OCI-LY7 (cell line): Measurements from ENCODE around the gene SPACA7. TPM values are rescaled to one million over a fixed set of nuclear protein-coding genes. Genes with fewer than 3 reads are reported as not detected.

Experiments used
- BruUV-seq: library from RNA; stranded (reverse); fragments of 400-500 nt; replicated peaks from 2 replicates; lab custom pipeline; 2021; lab: Mats Ljungman, UMichigan
- CTCF ChIA-PET: fragments of 300-600 bp; sonication (Branson Sonifier 250); formaldehyde crosslinking; loops from one replicate; lab custom pipeline; 2022; ENCODE audit warnings: antibody characterized with exemption; ENCODE audit not compliant: unreplicated experiment; lab: Charles Lee
- POLR2A ChIA-PET: fragments of 300-600 bp; sonication (Branson Sonifier 250); formaldehyde crosslinking; loops from one replicate; lab custom pipeline; 2022; ENCODE audit warnings: antibody characterized with exemption; lab: Charles Lee
- DNase-seq: peaks from one replicate; pipeline ENCODE4 v3.0.0-alpha.2; 2015; ENCODE audit warnings: low spot score
- H2AFZ ChIP-seq: fragments of 200-600 bp; sonication (generic), shearing (Covaris generic); 2 replicates; pipeline ENCODE4 v1.6.1; 2014; ENCODE audit warnings: mild to moderate bottlenecking, antibody characterized with exemption, low read length, moderate library complexity
- H3K27ac ChIP-seq: fragments of 200-600 bp; sonication (generic); 2 replicates; pipeline ENCODE4 v1.5.1; 2014; ENCODE audit warnings: mixed run types, low read depth, mild to moderate bottlenecking, moderate library complexity, low read length, inconsistent platforms; ENCODE audit not compliant: poor library complexity, severe bottlenecking
- H3K36me3 ChIP-seq: fragments of 200-600 bp; sonication (generic); 2 replicates; pipeline ENCODE4 v1.6.1; 2014; ENCODE audit warnings: mild to moderate bottlenecking, antibody characterized with exemption, low read length, moderate library complexity, mixed read lengths; ENCODE audit not compliant: insufficient read depth
- H3K4me1 ChIP-seq: fragments of 200-600 bp; sonication (generic); 2 replicates; pipeline ENCODE4 v1.5.1; 2014; ENCODE audit warnings: mild to moderate bottlenecking, low read length; ENCODE audit not compliant: insufficient read depth, poor library complexity, severe bottlenecking
- H3K4me2 ChIP-seq: fragments of 200-600 bp; sonication (generic); 2 replicates; pipeline ENCODE4 v1.6.1; 2014; ENCODE audit warnings: mild to moderate bottlenecking, low read length
- H3K4me3 ChIP-seq: fragments of 200-600 bp; sonication (generic); 2 replicates; pipeline ENCODE4 v1.5.1; 2014; ENCODE audit warnings: mild to moderate bottlenecking, low read depth, low read length; ENCODE audit not compliant: poor library complexity, severe bottlenecking
- H3K79me2 ChIP-seq: fragments of 200-600 bp; sonication (generic); 2 replicates; pipeline ENCODE4 v1.6.1; 2016; ENCODE audit warnings: low read depth, mild to moderate bottlenecking, low read length, moderate library complexity, mixed read lengths; ENCODE audit not compliant: insufficient read depth
- H3K9me2 ChIP-seq: fragments of 200-600 bp; sonication (generic); 2 replicates; pipeline ENCODE4 v1.6.1; 2016; ENCODE audit warnings: mild to moderate bottlenecking, low read length, mixed read lengths; ENCODE audit not compliant: insufficient read depth
- H3K9me3 ChIP-seq: fragments of 200-600 bp; sonication (generic); 2 replicates; pipeline ENCODE4 v1.6.1; 2014; ENCODE audit warnings: mild to moderate bottlenecking, mixed run types, low read length, mixed read lengths
- H4K20me1 ChIP-seq: fragments of 200-600 bp; sonication (generic); 2 replicates; pipeline ENCODE4 v1.6.1; 2014; ENCODE audit warnings: mild to moderate bottlenecking, antibody characterized with exemption, low read length, moderate library complexity, mixed read lengths; ENCODE audit not compliant: insufficient read depth
- CTCF ChIP-seq: fragments of 200-600 bp; sonication (generic); conservative IDR thresholded peaks from 2 replicates; pipeline ENCODE4 v1.5.1; 2014; ENCODE audit warnings: mild to moderate bottlenecking, antibody characterized with exemption, low read length, moderate library complexity, mixed read lengths
- EZH2phosphoT487 ChIP-seq: fragments of 200-600 bp; sonication (generic); IDR thresholded peaks from 2 replicates; pipeline ENCODE4 v1.6.1; 2018; ENCODE audit warnings: low read depth, borderline replicate concordance, mild to moderate bottlenecking, mixed run types, antibody characterized with exemption, low read length, moderate library complexity, mixed read lengths
- intact Hi-C: fragments of 100-400 bp; cut with micrococcal nuclease; formaldehyde crosslinking; loops from one replicate; pipeline ENCODE4 v1.10.0; 2022; ENCODE audit not compliant: unreplicated experiment
- total RNA-seq, 2 experiments: library from RNA; depleted of rRNA in 1 of 2; stranded (reverse); fragments of >200 nt in 1 of 2; shearing (Covaris generic) in 1 of 2; gene quantifications; 2 replicates each; pipeline ENCODE4 v1.2.3, GENCODE V29; 2014 to 2022

The SPACA7 gene
- total RNA-seq, 2 experiments from 2014 or later, result not detected

- Histone ChIP-seq H3K9me2 (no peaks in the 10 kb centered on the region), H3K79me2 (no peaks in the 10 kb centered on the region), H3K4me1 (no peaks in the 10 kb centered on the region), H3K9me3 (no peaks in the 10 kb centered on the region), H3K4me3 (no peak overlapping the region), H3K4me2 (no peak overlapping the region), H4K20me1 (no peaks in the 10 kb centered on the region), H3K27ac (no peak overlapping the region), H3K36me3 (no peaks in the 10 kb centered on the region), H2AFZ (no peak overlapping the region)
- TF ChIP-seq EZH2phosphoT487 (no peak), CTCF (no peak)
- ChIA-PET POLR2A (no interaction called here), CTCF (no interaction called here)
- no TSS peak for BruUV-seq
- DNase-seq, result no peak
- intact Hi-C loops, result no loop called here
Measured at GRCh38 chr13:112346899-112347229, 29.3 kb upstream of the SPACA7 start.

GRCh38 chr13:112347986-112348385 is 28.2 kb upstream of the SPACA7 start:
- no peak overlapping the region for H3K4me3 ChIP-seq
- H2AFZ ChIP-seq, result no peak overlapping the region
- H3K79me2 ChIP-seq, result no peaks in the 10 kb centered on the region
- no peaks in the 10 kb centered on the region for H3K9me2 ChIP-seq
- no peaks in the 10 kb centered on the region for H3K4me1 ChIP-seq
- ChIA-PET POLR2A (no interaction called here), CTCF (no interaction called here)
- H3K4me2 ChIP-seq, result no peak overlapping the region
- no peaks in the 10 kb centered on the region for H3K36me3 ChIP-seq
- H4K20me1 ChIP-seq, result no peaks in the 10 kb centered on the region
- BruUV-seq, result no TSS peak
- no peak for DNase-seq
- intact Hi-C loops, result no loop called here
- no peaks in the 10 kb centered on the region for H3K9me3 ChIP-seq
- no peak overlapping the region for H3K27ac ChIP-seq
- TF ChIP-seq EZH2phosphoT487 (no peak), CTCF (no peak)

- no peaks in the 10 kb centered on the region for H3K4me1 ChIP-seq
- no peaks in the 10 kb centered on the region for H3K9me3 ChIP-seq
- no peak overlapping the region for H3K27ac ChIP-seq
- DNase-seq, result no peak
- ChIA-PET POLR2A (no interaction called here), CTCF (no interaction called here)
- no TSS peak for BruUV-seq
- H3K9me2 ChIP-seq, result no peaks in the 10 kb centered on the region
- TF ChIP-seq EZH2phosphoT487 (no peak), CTCF (no peak)
- no peaks in the 10 kb centered on the region for H4K20me1 ChIP-seq
- H3K79me2 ChIP-seq, result no peaks in the 10 kb centered on the region
- no peak overlapping the region for H3K4me3 ChIP-seq
- H3K36me3 ChIP-seq, result no peaks in the 10 kb centered on the region
- no peak overlapping the region for H2AFZ ChIP-seq
- intact Hi-C loops, result no loop called here
- H3K4me2 ChIP-seq, result no peak overlapping the region
Measured at GRCh38 chr13:112348642-112349345, 27.4 kb upstream of the SPACA7 start.
